Keratinocyte (primary cell): ENCODE data around the gene NFAM1. TPM values are rescaled to one million over a fixed set of nuclear protein-coding genes. Genes with fewer than 3 reads are reported as not detected.

Experiments
- DNase-seq: peaks from one replicate; pipeline ENCODE4 v3.0.0-alpha.2; 2011; ENCODE audit warnings: low read depth, missing footprints, low spot score
- FAIRE-seq: peaks from 2 replicates; lab custom pipeline; 2011; peaks lifted over from hg19 to GRCh38; lab: Jason Lieb, UNC
- H2AFZ ChIP-seq: 2 replicates; pipeline ENCODE4 v1.6.0; 2012; ENCODE audit warnings: low read length, control low read depth, inconsistent platforms; ENCODE audit not compliant: control insufficient read depth
- H3K27ac ChIP-seq: 2 replicates; pipeline ENCODE4 v1.5.1; 2011; ENCODE audit warnings: low read length; ENCODE audit not compliant: control insufficient read depth, insufficient read depth
- H3K27me3 ChIP-seq: 3 replicates; pipeline ENCODE4 v1.6.0; 2011; ENCODE audit warnings: low read length; ENCODE audit not compliant: control insufficient read depth, insufficient read depth; ENCODE audit errors: extremely low read depth
- H3K36me3 ChIP-seq, 2 experiments: 2 replicates in 1 of 2; 3 replicates in 1 of 2; pipeline ENCODE4 v1.5.1; 2011; ENCODE audit warnings: low read length in 2 of 2, mild to moderate bottlenecking in 1 of 2; ENCODE audit not compliant: control insufficient read depth in 2 of 2, insufficient read depth in 2 of 2; ENCODE audit errors: extremely low read depth in 1 of 2
- H3K4me1 ChIP-seq: 3 replicates; pipeline ENCODE4 v1.5.1; 2011; ENCODE audit warnings: low read length; ENCODE audit not compliant: control insufficient read depth, insufficient read depth; ENCODE audit errors: extremely low read depth
- H3K4me2 ChIP-seq: 3 replicates; pipeline ENCODE4 v1.6.0; 2011; ENCODE audit warnings: low read depth, low read length; ENCODE audit not compliant: control insufficient read depth, insufficient read depth; ENCODE audit errors: extremely low read depth
- H3K4me3 ChIP-seq, 3 experiments: fragments of 200-600 bp in 1 of 3; sonication (generic) in 1 of 3; 2 replicates in 2 of 3; 3 replicates in 1 of 3; pipeline ENCODE4 v1.5.1; 2011 to 2016; ENCODE audit warnings: low read length in 3 of 3, mild to moderate bottlenecking in 3 of 3, control low read depth in 2 of 3, inconsistent platforms in 1 of 3, low read depth in 1 of 3, mixed read lengths in 1 of 3, mixed run types in 1 of 3, moderate library complexity in 1 of 3; ENCODE audit not compliant: control insufficient read depth in 2 of 3, insufficient read depth in 2 of 3; ENCODE audit errors: extremely low read depth in 1 of 3
- H3K79me2 ChIP-seq: 2 replicates; pipeline ENCODE4 v1.6.0; 2012; ENCODE audit warnings: low read length; ENCODE audit not compliant: control insufficient read depth, insufficient read depth
- H3K9ac ChIP-seq: 3 replicates; pipeline ENCODE4 v1.6.0; 2011; ENCODE audit warnings: low read length; ENCODE audit not compliant: control insufficient read depth, insufficient read depth; ENCODE audit errors: extremely low read depth
- H3K9me1 ChIP-seq: 3 replicates; pipeline ENCODE4 v1.6.0; 2011; ENCODE audit warnings: low read length; ENCODE audit not compliant: control insufficient read depth, insufficient read depth; ENCODE audit errors: extremely low read depth
- H3K9me3 ChIP-seq: 2 replicates; pipeline ENCODE4 v1.5.1; 2012; ENCODE audit warnings: low read depth, low read length; ENCODE audit not compliant: control insufficient read depth
- H4K20me1 ChIP-seq: 3 replicates; pipeline ENCODE4 v1.6.0; 2011; ENCODE audit warnings: low read length; ENCODE audit not compliant: control insufficient read depth, insufficient read depth; ENCODE audit errors: extremely low read depth
- CTCF ChIP-seq, 3 experiments: IDR thresholded peaks in 1 of 3; conservative IDR thresholded peaks in 1 of 3; optimal IDR thresholded peaks in 1 of 3; 2 replicates in 2 of 3; 3 replicates in 1 of 3; pipeline versions ENCODE3 to v1.5.1; 2011; ENCODE audit warnings: low read length in 3 of 3, mild to moderate bottlenecking in 3 of 3, moderate library complexity in 2 of 3, control low read depth in 1 of 3, inconsistent platforms in 1 of 3; ENCODE audit not compliant: insufficient read depth in 2 of 3; ENCODE audit errors: extremely low read depth in 1 of 3
- EZH2 ChIP-seq: IDR thresholded peaks from one replicate; pipeline ENCODE4 v1.6.1; 2012; ENCODE audit warnings: inconsistent platforms, mild to moderate bottlenecking, low read length, moderate library complexity
- dilution Hi-C: fragments of 300-500 bp; cut with MboI; formaldehyde crosslinking; loops from one replicate; pipeline ENCODE4 v1.7.0; 2020; ENCODE audit warnings: low sequenced_read_pairs; ENCODE audit not compliant: extremely low pct_ligation_motif_present
- polyA plus RNA-seq, 5 experiments: library from polyadenylated mRNA; depleted of rRNA in 3 of 5; stranded (reverse) in 3 of 5; stranded (forward) in 1 of 5; unstranded in 1 of 5; fragments of >200 nt; gene quantifications; 1 replicate in 1 of 5; 2 replicates in 3 of 5; 3 replicates in 1 of 5; pipeline versions ENCODE4 v1.2.1 to v1.2.3, GENCODE V29; 2011 to 2012; ENCODE audit warnings: missing spikeins in 2 of 5, low read depth in 1 of 5, low replicate concordance in 1 of 5

The NFAM1 gene
- polyA plus RNA-seq, 1 donor (not counting 4 experiments of a cell fraction or from before 2014, with no cell fraction given): not detected

GRCh38 chr22:42412744-42413333 is 19.4 kb downstream of the NFAM1 start:
- H2AFZ ChIP-seq: no peak overlapping the region
- H4K20me1 ChIP-seq: no peaks in the 10 kb centered on the region
- no peak for FAIRE-seq
- no peaks in the 10 kb centered on the region for H3K79me2 ChIP-seq
- H3K4me2 ChIP-seq: no peak overlapping the region
- H3K9me1 ChIP-seq: no peaks in the 10 kb centered on the region
- no peak for DNase-seq
- dilution Hi-C loops: no loop called here
- no peak overlapping the region for H3K9ac ChIP-seq
- H3K4me3 ChIP-seq: no peak overlapping the region
- H3K36me3 ChIP-seq: no peaks in the 10 kb centered on the region
- TF ChIP-seq EZH2 (no peak), CTCF (optimal IDR thresholded peaks at IDR 0.05 in 1 of 3, IDR thresholded peaks at IDR 0.05 in 1 of 3, conservative IDR thresholded peaks at IDR 0.05 in 1 of 3; ENCODE audit: extremely low read depth in 1 of 3, insufficient read depth in 2 of 3, low read length in 3 of 3) (no peak)
- H3K27me3 ChIP-seq: peaks cover 19% of the 10 kb centered on the region
- H3K9me3 ChIP-seq: no peaks in the 10 kb centered on the region
- no peak overlapping the region for H3K27ac ChIP-seq
- H3K4me1 ChIP-seq: no peaks in the 10 kb centered on the region

GRCh38 chr22:42410708-42411107 is 21.5 kb downstream of the NFAM1 start:
- no peak overlapping the region for H2AFZ ChIP-seq
- H3K27me3 ChIP-seq: peaks cover 19% of the 10 kb centered on the region
- no peaks in the 10 kb centered on the region for H3K9me1 ChIP-seq
- H3K36me3 ChIP-seq: no peaks in the 10 kb centered on the region
- FAIRE-seq: no peak
- no peaks in the 10 kb centered on the region for H3K79me2 ChIP-seq
- no peak overlapping the region for H3K9ac ChIP-seq
- no peaks in the 10 kb centered on the region for H3K4me1 ChIP-seq
- H3K27ac ChIP-seq: no peak overlapping the region
- H3K9me3 ChIP-seq: no peaks in the 10 kb centered on the region
- H3K4me3 ChIP-seq: no peak overlapping the region
- TF ChIP-seq EZH2 (no peak), CTCF (optimal IDR thresholded peaks at IDR 0.05 in 1 of 3, IDR thresholded peaks at IDR 0.05 in 1 of 3, conservative IDR thresholded peaks at IDR 0.05 in 1 of 3; ENCODE audit: extremely low read depth in 1 of 3, insufficient read depth in 2 of 3, low read length in 3 of 3) (no peak)
- H3K4me2 ChIP-seq: no peak overlapping the region
- DNase-seq: no peak
- dilution Hi-C loops: no loop called here
- no peaks in the 10 kb centered on the region for H4K20me1 ChIP-seq
